GM18873 (cell line): Measurements from ENCODE around the gene PLD2.
A peak's percentile ranks its signal among the peaks of the same experiment; 100 is the strongest.

Experiments used
- ATAC-seq: cut with Tn5 transposase; IDR thresholded peaks from one replicate; pipeline ENCODE4 v1.9.1; 2021; ENCODE audit warnings: mild to moderate bottlenecking, moderate library complexity, moderate number of reproducible peaks; ENCODE audit not compliant: unreplicated experiment, low FRiP score

PLD2 gene

DNA sequence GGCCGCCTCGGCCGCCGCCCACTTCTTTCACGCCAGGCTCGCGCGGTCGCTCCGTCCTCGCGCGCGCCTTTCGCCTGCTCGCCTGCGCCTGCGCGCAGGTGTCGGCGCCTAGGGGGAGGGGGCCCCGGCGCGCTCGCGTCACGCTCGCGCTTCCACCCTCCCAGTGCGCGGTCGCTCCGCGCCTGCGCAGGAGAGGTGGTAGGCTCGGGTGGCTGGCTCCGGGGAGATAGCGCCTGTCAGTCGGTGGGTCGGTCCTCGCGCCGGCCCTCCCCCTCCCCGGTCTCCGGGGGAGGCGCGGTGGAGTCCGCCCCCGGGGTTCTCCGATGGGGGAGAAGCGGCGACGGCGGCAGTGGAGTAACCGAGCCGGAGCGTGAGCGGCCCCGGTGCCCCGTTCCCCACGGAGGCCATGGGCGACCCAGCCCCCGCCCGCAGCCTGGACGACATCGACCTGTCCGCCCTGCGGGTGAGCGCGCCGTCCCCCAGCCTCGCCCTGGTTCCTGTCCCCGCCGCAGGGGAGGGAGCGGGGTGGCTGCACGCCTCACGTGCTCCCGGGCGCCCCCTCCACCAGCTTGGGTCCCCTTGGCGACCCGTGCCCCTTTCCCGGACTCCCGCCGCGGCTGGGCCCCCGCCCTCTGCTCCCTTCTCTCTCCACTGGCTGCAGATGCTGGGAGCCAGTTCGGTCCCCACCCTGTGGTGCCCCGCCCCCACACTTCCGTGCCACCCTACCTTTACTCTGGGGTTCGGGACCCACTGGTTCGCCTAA, 26.4 kb downstream of the PLD2 start, which contains the start of gene MINK1:
Gene MINK1 (plus strand): TSS at position 163 of the 763 bp plus-strand sequence. CDS start 244 bp downstream, at position 407.
- peak; percentile 86 for ATAC-seq

DNA sequence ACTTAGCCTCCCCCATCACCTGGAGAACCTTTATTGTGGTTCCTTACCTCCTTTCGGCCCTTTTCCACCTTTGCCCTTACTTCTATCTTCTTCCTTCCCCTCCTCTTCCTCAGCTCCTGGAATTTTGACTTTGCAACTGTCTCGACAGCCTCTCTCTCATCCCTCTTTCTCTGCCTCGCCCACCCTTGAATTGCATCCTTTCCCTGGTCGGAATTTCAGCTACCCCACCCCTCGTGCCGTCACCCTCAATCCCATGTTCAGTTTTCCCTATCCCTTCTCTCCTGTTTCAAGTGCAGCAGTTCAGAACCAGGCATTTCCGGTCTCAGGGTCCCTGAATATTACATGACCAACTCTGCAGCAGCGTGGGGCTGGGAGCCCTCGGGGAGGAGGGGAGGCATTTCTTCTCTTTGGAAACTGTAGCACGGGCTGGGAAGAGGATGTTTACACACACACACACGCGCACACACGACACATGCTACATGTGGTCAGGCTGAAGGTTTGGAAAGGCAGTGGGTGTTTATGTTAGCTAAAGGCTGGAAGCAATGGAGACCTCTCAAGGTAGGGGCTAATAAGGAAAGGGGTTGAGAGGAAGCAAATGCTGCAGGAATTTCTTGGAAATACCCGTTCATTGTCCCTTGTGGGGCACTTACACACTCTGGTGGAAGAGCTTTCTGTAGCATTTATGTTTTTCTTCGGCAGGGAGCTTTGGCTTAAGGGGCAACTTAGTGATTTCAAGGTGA, 27.2 kb downstream of the PLD2 start:
- no peak for ATAC-seq

DNA sequence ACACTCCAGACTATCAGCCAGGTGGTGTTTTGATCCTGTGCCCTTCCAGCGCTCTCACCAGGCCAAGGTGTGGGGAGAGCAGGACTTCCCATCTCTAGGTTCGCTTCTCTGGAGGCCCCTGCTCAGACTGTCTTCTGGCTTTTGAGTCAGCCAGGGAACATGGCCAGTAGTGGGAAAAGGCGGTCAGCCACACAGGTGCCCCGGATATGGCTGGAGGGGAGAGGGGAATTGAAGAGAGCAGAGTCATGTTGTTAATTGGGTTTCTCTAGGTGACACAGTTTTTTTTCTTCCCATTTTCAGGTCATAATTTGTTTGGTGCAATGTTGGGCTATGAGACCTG, 27.7 kb downstream of the PLD2 start:
- ATAC-seq, result no peak

DNA sequence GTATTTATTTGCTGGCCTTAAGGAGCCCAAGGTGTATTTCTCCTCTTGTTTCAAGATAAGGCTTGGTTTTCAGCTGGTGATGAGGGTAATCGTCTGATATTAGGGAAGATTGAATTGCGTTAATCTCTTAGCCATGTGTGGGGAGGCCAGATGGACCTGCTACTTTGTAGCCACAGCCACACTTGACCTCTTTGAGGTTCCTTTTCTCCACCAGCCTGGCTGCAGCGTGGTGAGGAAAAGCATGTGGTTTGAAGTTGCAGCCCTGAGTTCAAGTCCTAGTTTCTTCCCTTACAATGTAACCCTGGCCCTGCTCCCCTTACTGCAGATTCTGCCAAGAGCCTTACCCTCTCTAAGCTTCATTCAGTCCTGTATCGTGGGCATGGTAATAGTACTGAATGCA, 29.3 kb downstream of the PLD2 start:
- ATAC-seq, result no peak

DNA sequence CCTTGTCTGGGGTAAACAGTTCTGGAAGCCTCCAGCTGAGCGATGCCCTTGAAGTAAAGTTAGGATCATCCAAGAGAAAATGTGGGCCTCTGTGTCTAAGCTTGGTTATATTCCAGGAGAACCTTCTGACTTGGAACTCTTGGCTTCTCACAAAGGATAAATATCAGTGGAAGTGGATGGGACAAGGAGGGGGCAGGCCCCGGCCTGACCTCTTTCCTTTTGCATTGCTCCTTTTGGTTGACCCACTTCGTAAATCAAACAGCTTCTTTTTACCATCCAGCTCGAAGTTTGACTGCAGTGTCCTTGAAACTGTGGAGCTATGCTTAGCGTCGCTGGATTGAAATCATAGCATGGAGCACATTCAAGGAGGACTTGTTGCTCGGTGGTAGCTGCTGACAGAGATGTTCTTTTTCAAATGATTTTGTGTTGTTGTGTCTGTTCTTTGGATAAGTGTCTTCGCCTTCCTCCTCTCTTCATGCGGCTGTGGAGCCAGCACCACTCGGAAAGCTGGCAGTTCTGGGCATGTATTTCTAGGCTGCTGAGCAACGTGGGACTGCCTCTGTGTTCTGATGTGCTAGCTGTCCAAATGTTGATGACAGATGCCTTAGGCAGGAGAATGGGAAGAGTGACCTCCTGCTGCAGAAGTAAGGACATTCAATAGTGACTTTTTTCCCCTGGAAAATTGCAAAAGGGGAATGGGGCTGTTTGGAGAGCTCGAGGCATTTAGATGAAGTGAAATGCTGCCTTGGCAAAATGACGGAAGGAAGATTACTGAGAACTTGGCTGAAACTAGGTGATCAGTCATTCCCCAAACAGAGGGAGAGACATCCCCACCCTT, 30.7 kb downstream of the PLD2 start:
- ATAC-seq, result no peak

DNA sequence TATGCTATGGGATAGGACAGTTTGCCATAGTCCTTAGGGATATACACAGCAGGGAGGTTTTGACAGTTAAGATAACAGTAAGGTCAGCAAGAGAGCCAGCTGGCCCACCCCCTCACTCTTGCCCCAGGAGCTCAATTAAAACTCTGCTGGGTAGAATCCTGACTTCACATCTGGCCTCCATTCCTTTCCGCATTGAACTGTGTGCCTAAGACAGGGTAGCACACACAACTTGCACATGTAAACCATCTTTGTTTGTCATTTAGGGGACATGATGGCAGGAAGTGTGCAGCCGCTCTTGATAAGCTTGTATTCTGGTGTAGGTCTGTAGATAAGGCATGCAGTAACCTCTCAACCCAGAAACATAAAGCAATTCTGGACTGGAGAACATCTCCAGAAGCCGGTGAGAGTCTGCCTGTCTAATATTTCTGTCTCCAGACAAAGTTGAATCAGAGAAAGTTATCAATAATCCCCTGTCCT, 31.4 kb downstream of the PLD2 start:
- no peak for ATAC-seq

DNA sequence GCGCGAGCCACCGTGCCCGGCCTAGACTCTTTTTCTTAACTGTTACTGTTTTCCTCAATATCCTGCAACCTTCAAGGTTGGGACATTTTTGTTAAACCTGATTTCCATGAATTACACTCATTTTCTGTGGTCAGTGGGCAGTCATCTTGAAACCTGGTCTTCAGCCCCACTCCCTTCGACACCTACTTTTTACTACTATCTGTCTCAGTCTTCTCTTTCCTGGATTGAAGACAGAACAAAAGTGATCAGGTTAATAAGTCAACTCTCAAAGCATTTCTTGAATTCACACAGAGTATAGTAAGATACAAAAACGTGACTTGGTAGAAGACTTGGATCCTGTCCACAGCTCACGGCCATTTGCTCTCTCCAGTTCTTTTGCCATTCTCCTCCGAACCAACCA, 32.3 kb downstream of the PLD2 start:
- ATAC-seq, result no peak

DNA sequence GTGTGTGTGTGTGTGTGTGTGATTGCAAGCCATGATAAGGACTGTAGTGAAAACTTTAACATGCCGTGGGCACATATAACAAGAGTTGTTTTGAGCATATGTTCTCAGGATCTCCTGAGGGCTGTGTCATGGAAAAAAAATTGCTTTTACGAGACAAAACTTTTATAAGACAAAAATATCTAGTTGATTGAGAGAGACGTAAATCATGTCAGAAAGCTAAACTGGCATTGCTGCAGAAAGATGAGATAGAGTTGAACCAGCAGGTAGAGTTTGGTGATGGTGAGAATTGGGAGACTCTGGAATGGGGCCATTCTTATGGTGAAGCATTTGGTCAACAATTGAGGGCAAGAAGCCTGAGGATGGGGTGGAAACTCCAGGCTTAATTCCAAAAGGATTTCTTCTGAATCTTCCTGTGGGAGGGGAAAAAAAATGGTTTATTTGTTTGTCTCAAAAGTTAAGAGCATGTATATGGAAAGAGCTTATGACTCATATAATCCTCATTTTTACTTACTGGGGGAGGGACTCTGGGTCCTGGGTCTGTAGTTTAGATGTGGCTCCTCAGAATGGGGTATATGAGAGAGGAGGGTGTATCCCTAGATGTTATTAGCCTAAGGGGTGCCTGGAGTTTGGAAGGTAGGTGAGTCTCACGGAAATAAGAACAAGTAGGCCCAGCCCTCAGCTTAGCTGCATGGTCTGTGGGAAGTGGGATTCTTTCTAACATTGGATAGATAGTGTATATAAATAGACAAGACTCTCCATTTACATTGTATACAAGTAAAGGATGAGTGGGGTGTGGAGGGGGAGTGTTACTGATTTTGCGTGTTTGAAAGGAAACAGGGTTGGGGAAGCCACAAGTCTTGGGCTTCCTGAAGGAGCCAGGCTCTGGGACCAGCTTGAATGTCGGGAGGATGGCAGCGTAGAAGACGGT, 33.3 kb downstream of the PLD2 start:
- no peak for ATAC-seq

DNA sequence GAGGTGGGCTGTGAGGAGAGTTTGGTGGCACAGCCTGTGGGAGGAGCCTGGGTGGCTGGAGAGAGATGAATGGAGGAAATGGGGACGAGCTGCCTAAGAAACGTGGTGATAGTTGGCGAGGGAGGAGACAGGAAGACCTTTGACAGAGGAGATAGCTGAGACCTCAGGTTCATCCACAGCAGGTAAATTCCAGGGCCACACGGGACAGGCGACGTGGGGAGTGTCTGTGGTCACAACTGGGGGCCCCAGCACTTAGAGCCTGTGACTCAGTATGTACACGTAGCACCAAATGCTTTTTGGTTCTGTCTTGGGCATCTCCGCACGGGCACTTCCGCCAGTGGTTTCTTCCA, 33.9 kb downstream of the PLD2 start:
- ATAC-seq, result no peak

DNA sequence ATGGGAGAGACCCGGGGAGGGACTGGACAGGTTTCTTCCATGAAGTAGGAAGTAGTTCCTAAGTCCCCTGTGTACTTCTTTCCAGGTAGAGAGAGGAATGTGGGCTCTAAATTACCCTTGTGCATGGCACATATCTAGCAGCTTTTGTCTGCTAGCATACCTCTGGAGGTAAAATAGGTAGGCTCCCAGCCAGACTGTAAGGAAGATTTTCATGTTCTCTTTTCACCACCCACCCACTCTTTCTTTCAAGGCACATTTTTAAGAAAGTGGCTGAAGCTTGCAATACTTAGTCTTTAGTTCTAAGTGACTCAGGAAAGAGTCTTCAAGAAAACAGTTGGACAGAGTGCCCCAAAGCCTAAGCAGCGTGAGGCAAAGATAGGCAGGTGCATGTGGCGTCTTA, 35.4 kb downstream of the PLD2 start:
- no peak for ATAC-seq

DNA sequence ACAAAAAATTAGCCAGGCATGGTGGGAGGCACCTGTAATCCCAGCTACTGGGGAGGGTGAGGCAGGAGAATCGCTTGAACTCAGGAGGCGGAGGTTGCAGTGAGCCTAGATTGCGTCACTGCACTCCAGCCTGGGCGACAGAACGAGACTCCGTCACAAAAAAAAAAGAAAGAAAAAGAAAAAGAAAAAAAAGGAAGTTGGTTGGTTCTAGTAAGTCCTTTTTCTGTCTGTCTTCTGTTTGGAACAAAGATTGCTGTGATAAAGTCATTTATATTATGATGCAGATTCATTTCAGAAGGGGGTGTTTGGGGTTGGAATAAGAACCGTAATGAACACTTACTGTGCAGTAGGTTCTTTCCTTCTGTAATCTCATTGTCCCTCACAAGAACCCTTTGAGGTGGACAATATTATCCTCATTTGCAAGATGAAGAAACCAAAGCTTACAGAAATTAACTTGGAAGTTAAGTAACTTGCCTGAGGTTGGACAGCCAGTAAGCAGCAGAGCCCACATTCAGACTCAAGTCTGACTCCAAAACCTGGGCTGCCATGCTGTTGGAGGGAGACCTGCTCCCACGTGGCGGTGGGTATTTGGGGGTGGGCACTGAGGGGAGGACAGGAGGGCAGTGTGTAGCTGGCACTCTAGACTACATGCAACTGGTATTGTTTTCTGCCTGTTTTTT, 36.5 kb downstream of the PLD2 start:
- no peak for ATAC-seq

DNA sequence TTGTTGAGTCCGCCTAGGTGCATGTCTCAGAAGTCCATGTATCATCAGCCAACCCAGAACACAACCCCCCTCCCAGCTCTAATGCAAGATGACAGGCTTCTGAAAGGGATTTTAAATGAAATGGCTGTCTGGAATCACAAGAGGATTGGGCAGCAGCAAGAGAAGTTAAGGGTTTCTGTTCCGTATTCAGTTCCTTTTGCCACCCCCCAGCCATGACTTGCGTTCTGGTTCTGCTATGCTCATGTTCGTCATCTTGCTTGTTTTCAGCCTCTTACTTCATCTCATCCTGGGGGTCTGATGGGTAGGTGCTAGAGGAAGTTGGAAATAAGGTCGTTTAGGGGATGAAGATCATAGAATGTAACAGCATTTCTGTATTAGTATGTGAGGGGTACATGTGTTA, 38.2 kb downstream of the PLD2 start:
- no peak for ATAC-seq

DNA sequence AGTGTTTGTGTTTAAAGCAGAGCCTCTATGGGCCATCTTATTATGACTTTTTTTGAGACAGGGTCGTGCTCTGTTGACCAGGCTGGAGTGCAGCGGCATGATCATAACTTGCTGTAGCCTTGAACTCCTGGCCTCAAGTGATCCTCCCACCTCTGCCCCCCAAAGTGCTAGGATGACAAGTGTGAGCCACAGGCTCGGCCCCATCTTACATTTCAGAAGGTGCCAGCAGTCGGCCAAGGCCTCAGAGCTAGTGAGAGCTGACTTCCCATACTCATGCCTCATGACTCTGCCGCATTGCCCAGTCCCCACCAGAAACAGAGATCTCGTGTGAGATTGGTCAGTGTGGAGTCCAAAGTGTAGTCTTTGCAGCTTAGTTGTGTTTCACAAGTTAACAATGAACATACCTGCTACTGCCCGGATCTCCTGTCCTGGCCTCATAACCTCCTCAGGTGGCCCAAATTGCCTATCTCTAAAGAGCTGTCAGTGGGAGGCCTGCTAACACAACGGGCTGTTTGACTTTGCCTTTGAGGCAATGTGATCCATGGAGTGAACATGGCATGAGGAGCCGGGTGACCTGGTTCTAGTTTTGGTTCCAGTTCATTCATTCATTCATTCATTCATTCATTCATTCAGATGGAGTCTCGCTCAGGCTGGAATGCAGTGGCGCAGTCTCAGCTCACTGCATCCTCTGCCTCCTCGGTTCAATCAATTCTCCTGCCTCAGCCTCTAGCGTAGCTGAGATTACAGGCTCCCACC, 39.9 kb downstream of the PLD2 start:
- ATAC-seq, result no peak

DNA sequence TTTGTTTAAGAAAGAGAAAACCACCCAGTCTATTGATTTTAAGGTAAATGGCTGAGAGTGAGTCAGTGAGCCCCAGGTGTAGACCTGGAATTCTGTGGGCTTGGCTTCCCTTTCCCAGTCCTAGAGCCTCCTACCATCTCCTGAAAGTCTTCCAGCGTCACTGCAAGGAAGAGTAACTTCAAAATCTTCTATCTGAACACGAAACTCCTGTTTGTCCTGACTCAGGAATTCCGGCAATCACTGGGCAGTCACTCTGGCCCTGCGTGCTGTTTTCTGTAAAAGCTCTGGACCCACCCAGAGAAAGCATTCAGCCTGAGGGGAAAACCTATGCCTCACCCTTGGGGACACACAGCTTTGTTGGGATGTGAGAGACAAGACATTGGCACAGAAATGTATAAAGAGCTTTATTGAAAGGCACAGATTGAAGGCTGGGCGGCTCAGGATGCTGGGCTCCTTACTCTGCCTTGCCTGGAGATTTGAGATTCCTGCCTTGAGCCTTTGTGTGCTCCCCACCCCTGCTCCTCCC, 42.1 kb downstream of the PLD2 start:
- no peak for ATAC-seq

DNA sequence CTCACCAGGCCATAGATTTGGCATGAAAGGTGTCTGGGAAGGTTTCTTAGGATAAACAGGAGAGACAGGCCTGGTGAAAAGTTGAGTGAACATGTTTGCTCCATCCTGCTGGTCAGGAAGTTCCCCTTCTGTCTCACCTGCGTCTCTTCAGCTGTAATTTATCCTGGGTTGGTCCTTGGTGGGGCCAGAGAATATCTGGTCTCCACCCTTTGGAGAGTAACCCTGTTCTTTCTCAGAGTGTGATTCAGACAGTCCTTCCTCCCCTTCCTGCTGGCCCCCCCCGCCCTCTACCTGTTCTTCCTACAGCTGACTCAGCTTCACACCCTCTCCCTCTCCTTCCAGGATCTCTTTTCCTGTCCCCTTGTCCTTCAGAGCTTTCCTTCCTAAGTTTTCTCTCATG, 43.3 kb downstream of the PLD2 start:
- no peak for ATAC-seq

DNA sequence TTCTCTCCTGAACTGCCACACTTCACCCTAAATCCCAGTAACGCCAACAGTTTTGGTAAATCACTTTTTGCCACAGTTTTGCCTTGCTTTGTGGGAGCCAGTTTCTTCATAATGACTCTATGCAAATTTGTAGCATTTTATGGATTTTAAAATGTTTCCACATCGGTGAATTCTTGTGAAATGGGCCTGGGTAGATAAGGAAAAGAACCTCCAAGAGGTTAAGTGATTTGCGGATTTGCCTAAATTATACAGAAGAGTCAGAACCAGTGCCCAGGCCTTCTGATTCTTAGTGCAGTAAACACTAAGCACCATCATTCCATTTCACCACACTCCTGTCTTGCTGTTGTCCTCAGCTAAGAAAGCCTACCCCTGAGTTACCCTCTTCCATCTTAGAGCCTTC, 44.1 kb downstream of the PLD2 start:
- ATAC-seq, result no peak

DNA sequence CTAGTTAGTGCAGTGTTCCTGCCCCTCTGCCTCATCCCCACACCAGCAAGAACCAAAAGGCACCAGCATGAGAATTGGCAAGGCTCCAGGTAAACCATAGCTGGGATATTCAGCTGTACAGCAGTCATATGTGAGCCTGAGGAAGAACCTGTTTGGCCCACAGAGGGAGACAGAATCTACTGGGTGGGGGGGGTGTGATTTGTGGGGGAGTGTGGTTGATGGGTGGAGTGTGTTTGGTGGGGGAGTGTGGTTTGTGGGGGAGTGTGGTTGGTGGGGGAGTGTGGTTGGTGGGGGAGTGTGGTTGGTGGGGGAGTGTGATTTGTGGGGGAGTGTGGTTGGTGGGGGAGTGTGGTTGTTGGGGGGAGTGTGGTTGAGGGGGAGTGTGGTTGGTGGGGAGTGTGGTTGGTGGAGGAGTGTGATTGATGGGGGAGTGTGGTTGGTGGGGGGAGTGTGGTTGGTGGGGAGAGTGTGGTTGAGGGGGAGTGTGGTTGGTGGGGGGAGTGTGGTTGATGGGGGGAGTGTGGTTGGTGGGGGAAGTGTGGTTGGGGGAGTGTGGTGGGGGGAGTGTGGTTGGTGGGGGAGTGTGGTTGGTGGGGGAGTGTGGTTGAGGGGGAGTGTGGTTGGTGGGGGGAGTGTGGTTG, 45.7 kb downstream of the PLD2 start:
- no peak for ATAC-seq

DNA sequence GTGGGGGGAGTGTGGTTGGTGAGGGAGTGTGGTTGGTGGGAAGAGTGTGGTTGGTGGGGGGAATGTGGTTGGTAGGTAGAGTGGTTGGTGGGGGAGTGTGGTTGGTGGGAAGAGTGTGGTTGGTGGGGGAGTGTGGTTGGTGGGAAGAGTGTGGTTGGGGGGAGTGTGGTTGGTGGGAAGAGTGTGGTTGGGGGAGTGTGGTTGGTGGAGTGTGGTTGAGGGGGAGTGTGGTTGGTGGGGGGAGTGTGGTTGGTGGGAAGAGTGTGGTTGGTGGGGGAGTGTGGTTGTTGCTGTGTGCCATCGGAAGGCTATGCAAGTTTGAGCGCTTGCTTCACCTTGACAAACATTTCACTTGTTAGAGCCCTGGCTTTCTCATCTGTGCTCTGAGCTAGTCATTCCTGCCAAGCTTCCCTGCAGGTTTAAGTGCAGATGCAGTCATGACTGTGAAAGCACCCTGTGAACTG, 46.3 kb downstream of the PLD2 start:
- no peak for ATAC-seq
